Activated naive CD8-positive, alpha-beta T cell treated with anti-CD3 and anti-CD28 coated beads, Interleukin-2, amount 50 U/mL, for 24 hours (primary cell): ENCODE measurements around the gene EMP1.

ENCODE experiments used
- ATAC-seq: fragments of 150-1000 bp; cut with Tn5 transposase; one replicate; pipeline ENCODE4 v1.10.0; 2021
- DNase-seq: peaks from one replicate; pipeline ENCODE4 v3.0.0; 2021
- H3K27ac Mint-ChIP-seq: one replicate; pipeline ENCODE4 v1.8.0; 2021; ENCODE audit warnings: mild to moderate bottlenecking, mixed read lengths
- H3K27me3 Mint-ChIP-seq: one replicate; pipeline ENCODE4 v1.8.0; 2021; ENCODE audit warnings: mixed read lengths
- H3K36me3 Mint-ChIP-seq: one replicate; pipeline ENCODE4 v1.8.0; 2021; ENCODE audit warnings: low read depth, mixed read lengths
- H3K4me1 Mint-ChIP-seq: one replicate; pipeline ENCODE4 v1.8.0; 2021; ENCODE audit warnings: mixed read lengths
- H3K4me3 Mint-ChIP-seq: one replicate; pipeline ENCODE4 v1.8.0; 2021; ENCODE audit warnings: mild to moderate bottlenecking, moderate library complexity, mixed read lengths
- H3K9me3 Mint-ChIP-seq: one replicate; pipeline ENCODE4 v1.8.0; 2021; ENCODE audit warnings: mixed read lengths

The EMP1 gene

GRCh38 chr12:13181375-13182070 is 15.0 kb upstream of the EMP1 start:
- H3K27me3 Mint-ChIP-seq, result peaks cover 10% of the 10 kb centered on the region
- no peaks in the 10 kb centered on the region for H3K9me3 Mint-ChIP-seq
- no peak overlapping the region for H3K27ac Mint-ChIP-seq
- no peak overlapping the region for H3K4me3 Mint-ChIP-seq
- ATAC-seq, result no peak
- H3K36me3 Mint-ChIP-seq, result no peaks in the 10 kb centered on the region
- DNase-seq, result no peak
- peaks cover 25% of the 10 kb centered on the region for H3K4me1 Mint-ChIP-seq

- peaks cover 10% of the 10 kb centered on the region for H3K27me3 Mint-ChIP-seq
- peaks cover 22% of the 10 kb centered on the region for H3K4me1 Mint-ChIP-seq
- ATAC-seq, result no peak
- no peaks in the 10 kb centered on the region for H3K9me3 Mint-ChIP-seq
- no peaks in the 10 kb centered on the region for H3K36me3 Mint-ChIP-seq
- H3K4me3 Mint-ChIP-seq, result no peak overlapping the region
- no peak overlapping the region for H3K27ac Mint-ChIP-seq
- DNase-seq, result no peak
Observed at GRCh38 chr12:13182881-13183280, 13.6 kb upstream of the EMP1 start.

- Mint-ChIP-seq H3K4me1 (peaks cover 17% of the 10 kb centered on the region), H3K36me3 (no peaks in the 10 kb centered on the region), H3K27ac (no peak overlapping the region), H3K9me3 (no peaks in the 10 kb centered on the region), H3K4me3 (no peak overlapping the region), H3K27me3 (peaks cover 10% of the 10 kb centered on the region)
- no peak for DNase-seq
- peak; percentile 35 for ATAC-seq
Observed at GRCh38 chr12:13183620-13184019, 12.9 kb upstream of the EMP1 start.

GRCh38 chr12:13186302-13186701 is 10.2 kb upstream of the EMP1 start:
- no peak overlapping the region for H3K4me3 Mint-ChIP-seq
- H3K36me3 Mint-ChIP-seq, result no peaks in the 10 kb centered on the region
- DNase-seq (no peak), ATAC-seq (no peak)
- no peaks in the 10 kb centered on the region for H3K9me3 Mint-ChIP-seq
- no peak overlapping the region for H3K27ac Mint-ChIP-seq
- H3K27me3 Mint-ChIP-seq, result peaks cover 12% of the 10 kb centered on the region
- no peaks in the 10 kb centered on the region for H3K4me1 Mint-ChIP-seq

GRCh38 chr12:13187399-13187798 is 9.1 kb upstream of the EMP1 start:
- ATAC-seq (no peak), DNase-seq (no peak)
- Mint-ChIP-seq H3K9me3 (no peaks in the 10 kb centered on the region), H3K4me3 (no peak overlapping the region), H3K27ac (no peak overlapping the region), H3K4me1 (no peaks in the 10 kb centered on the region), H3K27me3 (peaks cover 6% of the 10 kb centered on the region), H3K36me3 (no peaks in the 10 kb centered on the region)

GRCh38 chr12:13189264-13189663 is 7.3 kb upstream of the EMP1 start:
- no peaks in the 10 kb centered on the region for H3K4me1 Mint-ChIP-seq
- no peaks in the 10 kb centered on the region for H3K36me3 Mint-ChIP-seq
- no peaks in the 10 kb centered on the region for H3K9me3 Mint-ChIP-seq
- no peak for ATAC-seq
- no peak overlapping the region for H3K27ac Mint-ChIP-seq
- DNase-seq, result no peak
- H3K27me3 Mint-ChIP-seq, result peaks cover 6% of the 10 kb centered on the region
- no peak overlapping the region for H3K4me3 Mint-ChIP-seq

GRCh38 chr12:13190275-13190674 is 6.3 kb upstream of the EMP1 start:
- H3K4me3 Mint-ChIP-seq, result no peak overlapping the region
- no peaks in the 10 kb centered on the region for H3K9me3 Mint-ChIP-seq
- DNase-seq, result no peak
- H3K27me3 Mint-ChIP-seq, result peaks cover 6% of the 10 kb centered on the region
- no peak overlapping the region for H3K27ac Mint-ChIP-seq
- H3K4me1 Mint-ChIP-seq, result peaks cover 4% of the 10 kb centered on the region
- ATAC-seq, result no peak
- no peaks in the 10 kb centered on the region for H3K36me3 Mint-ChIP-seq

GRCh38 chr12:13192719-13193118 is 3.8 kb upstream of the EMP1 start:
- H3K9me3 Mint-ChIP-seq, result no peaks in the 10 kb centered on the region
- DNase-seq (no peak), ATAC-seq (no peak)
- peaks cover 29% of the 10 kb centered on the region for H3K4me1 Mint-ChIP-seq
- no peaks in the 10 kb centered on the region for H3K36me3 Mint-ChIP-seq
- H3K27me3 Mint-ChIP-seq, result peaks cover 8% of the 10 kb centered on the region
- H3K27ac Mint-ChIP-seq, result no peak overlapping the region
- no peak overlapping the region for H3K4me3 Mint-ChIP-seq

GRCh38 chr12:13193505-13194231 is 2.9 kb upstream of the EMP1 start:
- no peak overlapping the region for H3K27ac Mint-ChIP-seq
- no peak overlapping the region for H3K4me3 Mint-ChIP-seq
- H3K9me3 Mint-ChIP-seq, result no peaks in the 10 kb centered on the region
- no peak for DNase-seq
- ATAC-seq, result no peak
- H3K4me1 Mint-ChIP-seq, result peaks cover 34% of the 10 kb centered on the region
- no peaks in the 10 kb centered on the region for H3K36me3 Mint-ChIP-seq
- H3K27me3 Mint-ChIP-seq, result peaks cover 14% of the 10 kb centered on the region

GRCh38 chr12:13194401-13195110 is 2.0 kb upstream of the EMP1 start:
- Mint-ChIP-seq H3K4me1 (peaks cover 37% of the 10 kb centered on the region), H3K27me3 (peaks cover 14% of the 10 kb centered on the region), H3K27ac (no peak overlapping the region), H3K4me3 (no peak overlapping the region), H3K9me3 (no peaks in the 10 kb centered on the region), H3K36me3 (no peaks in the 10 kb centered on the region)
- no peak for DNase-seq
- no peak for ATAC-seq

- H3K27me3 Mint-ChIP-seq, result peaks cover 14% of the 10 kb centered on the region
- no peaks in the 10 kb centered on the region for H3K9me3 Mint-ChIP-seq
- no peak for DNase-seq
- peaks cover 37% of the 10 kb centered on the region for H3K4me1 Mint-ChIP-seq
- H3K4me3 Mint-ChIP-seq, result no peak overlapping the region
- no peak for ATAC-seq
- H3K27ac Mint-ChIP-seq, result no peak overlapping the region
- no peaks in the 10 kb centered on the region for H3K36me3 Mint-ChIP-seq
Observed at GRCh38 chr12:13195250-13195649, 1.3 kb upstream of the EMP1 start.

- ATAC-seq, result no peak
- H3K4me1 Mint-ChIP-seq, result peaks cover 37% of the 10 kb centered on the region
- peak overlapping the region; percentile 82 for H3K27ac Mint-ChIP-seq
- no peaks in the 10 kb centered on the region for H3K9me3 Mint-ChIP-seq
- DNase-seq, result no peak
- no peaks in the 10 kb centered on the region for H3K36me3 Mint-ChIP-seq
- H3K4me3 Mint-ChIP-seq, result peak overlapping the region; percentile 2
- H3K27me3 Mint-ChIP-seq, result peaks cover 10% of the 10 kb centered on the region
Observed at GRCh38 chr12:13195785-13196129, 769 bp upstream of the EMP1 start.

GRCh38 chr12:13197032-13197431 is 506 bp downstream of the EMP1 start:
- Mint-ChIP-seq H3K9me3 (no peaks in the 10 kb centered on the region), H3K4me1 (peaks cover 37% of the 10 kb centered on the region), H3K36me3 (no peaks in the 10 kb centered on the region), H3K4me3 (peak overlapping the region; percentile 82), H3K27me3 (peaks cover 14% of the 10 kb centered on the region), H3K27ac (peak overlapping the region; percentile 82)
- DNase-seq, result no peak
- ATAC-seq, result no peak

- no peaks in the 10 kb centered on the region for H3K36me3 Mint-ChIP-seq
- H3K27me3 Mint-ChIP-seq, result peaks cover 14% of the 10 kb centered on the region
- H3K27ac Mint-ChIP-seq, result peak overlapping the region; percentile 82
- peak overlapping the region; percentile 82 for H3K4me3 Mint-ChIP-seq
- H3K9me3 Mint-ChIP-seq, result no peaks in the 10 kb centered on the region
- H3K4me1 Mint-ChIP-seq, result peaks cover 37% of the 10 kb centered on the region
- no peak for ATAC-seq
- DNase-seq, result no peak
Observed at GRCh38 chr12:13197526-13198143, 1.1 kb downstream of the EMP1 start.

- Mint-ChIP-seq H3K4me1 (peaks cover 37% of the 10 kb centered on the region), H3K4me3 (no peak overlapping the region), H3K36me3 (no peaks in the 10 kb centered on the region), H3K27ac (no peak overlapping the region), H3K9me3 (no peaks in the 10 kb centered on the region), H3K27me3 (peaks cover 14% of the 10 kb centered on the region)
- ATAC-seq, result no peak
- DNase-seq, result no peak
Observed at GRCh38 chr12:13198241-13198640, 1.7 kb downstream of the EMP1 start.
